K562 (cell line): Measurements from ENCODE around the gene SKP2. TPM values are rescaled to one million over a fixed set of nuclear protein-coding genes. Genes with fewer than 3 reads are reported as not detected.
A peak's percentile ranks its signal among the peaks of the same experiment; 100 is the strongest.

Source experiments
- ATAC-seq: fragments of 200-7000 bp; cut with Tn5 transposase; 3 replicates; pipeline ENCODE4 v1.9.1; 2020; ENCODE audit warnings: moderate library complexity
- BruUV-seq: library from RNA; stranded (reverse); fragments of 400-500 nt; replicated peaks from 2 replicates; lab custom pipeline; 2021; lab: Mats Ljungman, UMichigan
- CTCF ChIA-PET: fragments of 300-600 bp; formaldehyde crosslinking; extraction: SDS; loops from one replicate; lab custom pipeline; 2021; ENCODE audit warnings: low intra/inter-chr PET ratio; lab: Yijun Ruan, JAX
- POLR2A ChIA-PET: fragments of 300-600, 350-650 bp; sonication (Branson Sonifier 250); formaldehyde crosslinking; extraction: SDS; loops from one replicate; lab custom pipeline; 2021; ENCODE audit warnings: antibody characterized with exemption, inconsistent platforms; lab: Yijun Ruan, JAX
- DNase-seq, 4 experiments: peaks; one replicate each; pipeline versions ENCODE4 v3.0.0 to v3.0.0-alpha.2; 2011 to 2018; ENCODE audit warnings: low spot score in 3 of 4, mixed read lengths in 3 of 4; ENCODE audit errors: extremely low read depth in 1 of 4
- FAIRE-seq: peaks from 2 replicates; lab custom pipeline; 2011; peaks lifted over from hg19 to GRCh38; lab: Jason Lieb, UNC
- H2AFZ ChIP-seq: 2 replicates; pipeline ENCODE4 v1.6.0; 2011; ENCODE audit warnings: low read depth, low read length, control low read depth, inconsistent platforms
- H3K27ac ChIP-seq: fragments of 200-600 bp; 3 replicates; pipeline ENCODE4 v1.8.0; 2011; ENCODE audit warnings: low read depth, mild to moderate bottlenecking, control low read depth, inconsistent platforms, low read length, moderate library complexity, mixed read lengths; ENCODE audit errors: extremely low read depth
- H3K27me3 ChIP-seq, 2 experiments: fragments of 300-600 bp in 1 of 2; 2 replicates in 1 of 2; 3 replicates in 1 of 2; pipeline versions ENCODE4 v1.6.0 to v1.8.0; 2011; ENCODE audit warnings: inconsistent platforms in 2 of 2, low read length in 2 of 2, mild to moderate bottlenecking in 1 of 2, mixed read lengths in 1 of 2, moderate library complexity in 1 of 2; ENCODE audit not compliant: control insufficient read depth in 2 of 2, insufficient read depth in 2 of 2
- H3K36me3 ChIP-seq: fragments of 300-600 bp; 3 replicates; pipeline ENCODE4 v1.8.0; 2011; ENCODE audit warnings: mild to moderate bottlenecking, low read length, inconsistent platforms; ENCODE audit not compliant: control insufficient read depth, insufficient read depth
- H3K4me1 ChIP-seq, 2 experiments: fragments of 200-600 bp in 1 of 2; replicated peaks in 1 of 2; 2 replicates in 1 of 2; 3 replicates in 1 of 2; pipeline versions ENCODE4 v1.5.1 to v1.8.0; 2011; ENCODE audit warnings: inconsistent platforms in 2 of 2, low read length in 2 of 2, mild to moderate bottlenecking in 1 of 2, mixed read lengths in 1 of 2, moderate library complexity in 1 of 2; ENCODE audit not compliant: control insufficient read depth in 2 of 2, insufficient read depth in 2 of 2
- H3K4me2 ChIP-seq: 2 replicates; pipeline ENCODE4 v1.6.1; 2011; ENCODE audit warnings: low read length, control low read depth, inconsistent platforms, mixed read lengths; ENCODE audit not compliant: insufficient read depth
- H3K4me3 ChIP-seq: fragments of 200-600 bp; sonication (generic), shearing (Covaris generic); 2 replicates; pipeline ENCODE4 v1.5.1; 2016; ENCODE audit warnings: control low read depth, inconsistent platforms
- H3K79me2 ChIP-seq: fragments of 200-600 bp; 3 replicates; pipeline ENCODE4 v1.8.0; 2011; ENCODE audit warnings: low read length, inconsistent platforms; ENCODE audit not compliant: control insufficient read depth, insufficient read depth
- H3K9ac ChIP-seq, 2 experiments: 2 replicates each; pipeline versions ENCODE4 v1.6.0 to v1.6.1; 2011; ENCODE audit warnings: low read depth in 2 of 2, low read length in 2 of 2, control low read depth in 1 of 2, inconsistent platforms in 1 of 2, mild to moderate bottlenecking in 1 of 2, mixed read lengths in 1 of 2; ENCODE audit not compliant: insufficient read depth in 1 of 2
- H3K9me1 ChIP-seq: one replicate; pipeline ENCODE4 v1.6.0; 2011; ENCODE audit warnings: inconsistent platforms, mild to moderate bottlenecking, low read length, moderate library complexity; ENCODE audit not compliant: control insufficient read depth, insufficient read depth
- H3K9me3 ChIP-seq: replicated peaks from 2 replicates; pipeline ENCODE4 v1.5.1; 2011; ENCODE audit warnings: low read depth, low read length, inconsistent platforms; ENCODE audit not compliant: control insufficient read depth, insufficient read depth
- H4K20me1 ChIP-seq: replicated peaks from 2 replicates; pipeline ENCODE4 v1.6.1; 2011; ENCODE audit warnings: low read length, inconsistent platforms, mixed read lengths; ENCODE audit not compliant: control insufficient read depth, insufficient read depth
- C11orf30 ChIP-seq: fragments of 450-650 bp; IDR thresholded peaks from 2 replicates; pipeline ENCODE4 v1.6.1; 2016; ENCODE audit warnings: low read depth, mild to moderate bottlenecking
- KLF16 ChIP-seq: IDR thresholded peaks from 2 replicates; pipeline ENCODE4 v1.6.1; 2016; ENCODE audit warnings: antibody characterized with exemption
- MAFF ChIP-seq: IDR thresholded peaks from 2 replicates; pipeline ENCODE4 v1.6.1; 2012; ENCODE audit warnings: low read length, improper control_type of control experiment
- MAFG ChIP-seq: fragments of 450-650 bp; conservative IDR thresholded peaks from 2 replicates; pipeline ENCODE4 v1.6.1; 2016; ENCODE audit warnings: missing genetic modification characterization, missing compliant biosample characterization
- MAFK ChIP-seq: IDR thresholded peaks from 2 replicates; pipeline ENCODE4 v1.6.1; 2011; ENCODE audit warnings: low read length, improper control_type of control experiment
- RBBP5 ChIP-seq: fragments of 200-600 bp; sonication (generic); IDR thresholded peaks from 2 replicates; pipeline ENCODE4 v1.6.1; 2012; ENCODE audit warnings: borderline replicate concordance, mild to moderate bottlenecking, low read length, control low read depth, inconsistent platforms; ENCODE audit not compliant: insufficient read depth, poor library complexity, severe bottlenecking
- ZBTB5 ChIP-seq: fragments of 450-650 bp; IDR thresholded peaks from 2 replicates; pipeline ENCODE4 v1.6.1; 2017; ENCODE audit warnings: antibody characterized with exemption
- ZNF316 ChIP-seq: fragments of 450-650 bp; IDR thresholded peaks from 2 replicates; pipeline ENCODE4 v1.6.1; 2016
- WGBS: fragments of 100-300 bp; shearing (Covaris generic); methylation state at CpG from one replicate; pipeline ENCODE4 v1.1.6; 2016; ENCODE audit warnings: low coverage, mixed read lengths; ENCODE audit not compliant: insufficient coverage; ENCODE audit errors: missing lambda C conversion rate; 5-methylcytosine and 5-hydroxymethylcytosine counted together
- in situ Hi-C: fragments of 300-500 bp; cut with MboI; formaldehyde crosslinking; loops from 4 replicates; pipeline ENCODE4 v1.15.0; 2018; ENCODE audit warnings: inconsistent platforms, mixed read lengths
- intact Hi-C: fragments of 100-400 bp; cut with micrococcal nuclease; formaldehyde crosslinking; loops from 2 replicates; pipeline ENCODE4 v1.14.2; 2022
- polyA plus RNA-seq, 8 experiments: library from polyadenylated mRNA; depleted of rRNA in 4 of 8; stranded (reverse) in 5 of 8; unstranded in 3 of 8; fragments of >200 nt; fragmentation: Nextera tagmentation in 2 of 8; fragmentation: Illumina TruSeq in 1 of 8; extraction: Ambion mirVana in 2 of 8; extraction: Trizol in 1 of 8; gene quantifications; 2 replicates each; pipeline versions ENCODE4 v1.2.1 to v1.2.3, GENCODE V29; 2011 to 2014; ENCODE audit warnings: inconsistent platforms in 1 of 8, missing spikeins in 1 of 8
- total RNA-seq, 7 experiments: library from RNA; depleted of rRNA in 6 of 7; stranded (reverse); fragments of >200 nt in 6 of 7; fragmentation: Illumina TruSeq in 2 of 7; extraction: Trizol in 2 of 7; gene quantifications; 2 replicates each; pipeline versions ENCODE4 v1.2.1 to v1.2.3, GENCODE V29; 2011 to 2021; ENCODE audit warnings: low replicate concordance in 1 of 7

SKP2 gene
- total and polyA plus RNA-seq, 9 of the 15 experiments (the other 6 are each of a cell fraction or from before 2014, with no cell fraction given): 30.0 to 97.5 (median 80.8) TPM

- no peaks in the 10 kb centered on the region for H3K79me2 ChIP-seq
- H3K9me3 ChIP-seq: no peaks in the 10 kb centered on the region
- TF ChIP-seq C11orf30 (peak; percentile 51), MAFF (peak; percentile 19; the same call in 1 of the 2 replicates), MAFG (tag) (0 out of 2 replicates have a peak, but pooled peaks have one; percentile 29), MAFK (0 out of 2 replicates have a peak, but pooled peaks have one; percentile 8), ZNF316 (peak; percentile 66), KLF16 (no peak), RBBP5 (no peak), ZBTB5 (no peak)
- DNase-seq: no peak
- no peaks in the 10 kb centered on the region for H4K20me1 ChIP-seq
- H2AFZ ChIP-seq: no peak overlapping the region
- CTCF ChIA-PET: no interaction called here
- no peak overlapping the region for H3K4me3 ChIP-seq
- POLR2A ChIA-PET: no interaction called here
- 78% methylated on average over 5 of the region's 5 CpGs for WGBS
- peaks cover 97% of the 10 kb centered on the region for H3K36me3 ChIP-seq
- H3K27ac ChIP-seq: no peak overlapping the region
- no peak overlapping the region for H3K4me2 ChIP-seq
- no TSS peak for BruUV-seq
- intact Hi-C loops (loop anchor here (10.0 kb wide), 2 partner anchors 206 to 224 kb away; no protein-coding TSS in a partner anchor), in situ Hi-C loops (no loop called here)
- no peaks in the 10 kb centered on the region for H3K4me1 ChIP-seq
- no peaks in the 10 kb centered on the region for H3K9me1 ChIP-seq
- no peak overlapping the region for H3K9ac ChIP-seq
- FAIRE-seq: no peak
- no peak for ATAC-seq
- no peaks in the 10 kb centered on the region for H3K27me3 ChIP-seq
Measured at GRCh38 chr5:36170832-36171424, 19.0 kb downstream of the SKP2 start.
